Hematopoietic multipotent progenitor cell treated with erythropoietin and hydrocortisone succinate and interleukin-3 and kit ligand, for 4 days (in vitro differentiated cells): ENCODE data around the gene LPAR1.

Source experiments
- DNase-seq: peaks from one replicate; pipeline ENCODE4 v3.0.0-alpha.2; 2015

Gene LPAR1

GRCh38 chr9:111037356-111037707 is 938 bp downstream of the LPAR1 start:
- peak; percentile 39 for DNase-seq

DNA sequence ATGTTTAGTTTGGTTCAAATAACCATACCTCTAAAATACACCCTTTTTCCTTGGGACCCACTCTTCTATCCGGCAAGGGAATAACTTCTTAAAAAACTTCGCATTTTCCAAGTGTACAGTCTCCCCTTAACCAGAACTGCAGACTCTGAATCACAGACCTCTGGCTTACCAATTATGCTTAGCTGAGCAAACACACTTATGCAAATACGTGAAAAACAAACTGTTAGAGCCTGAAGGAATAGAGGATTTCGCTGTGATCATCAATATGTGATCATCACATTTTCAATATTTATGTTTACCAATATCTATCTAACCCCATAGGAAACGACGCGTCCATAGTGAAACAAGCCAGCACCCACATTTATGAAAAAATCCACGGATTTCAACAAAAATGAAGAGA is 1.3 kb downstream of the LPAR1 start:
- DNase-seq: no peak

DNA sequence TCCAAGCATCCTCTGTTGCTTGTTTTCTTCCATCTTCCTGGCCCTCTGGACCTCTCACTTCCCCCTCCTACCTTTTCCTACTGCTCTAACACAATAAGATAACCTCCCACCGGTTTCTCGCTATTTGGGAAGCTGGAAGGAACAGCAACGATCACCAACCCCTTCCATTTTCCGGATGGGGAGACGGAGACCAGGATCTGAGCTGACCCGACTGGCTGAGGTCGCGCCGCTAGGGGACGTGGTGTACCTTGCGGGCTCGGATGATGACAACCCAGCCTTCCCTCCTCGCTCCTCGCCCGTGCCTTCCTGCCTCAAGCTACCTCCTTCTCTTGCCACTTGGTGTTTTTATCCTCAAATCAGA is 1.9 kb downstream of the LPAR1 start:
- peak; percentile 24 for DNase-seq

DNA sequence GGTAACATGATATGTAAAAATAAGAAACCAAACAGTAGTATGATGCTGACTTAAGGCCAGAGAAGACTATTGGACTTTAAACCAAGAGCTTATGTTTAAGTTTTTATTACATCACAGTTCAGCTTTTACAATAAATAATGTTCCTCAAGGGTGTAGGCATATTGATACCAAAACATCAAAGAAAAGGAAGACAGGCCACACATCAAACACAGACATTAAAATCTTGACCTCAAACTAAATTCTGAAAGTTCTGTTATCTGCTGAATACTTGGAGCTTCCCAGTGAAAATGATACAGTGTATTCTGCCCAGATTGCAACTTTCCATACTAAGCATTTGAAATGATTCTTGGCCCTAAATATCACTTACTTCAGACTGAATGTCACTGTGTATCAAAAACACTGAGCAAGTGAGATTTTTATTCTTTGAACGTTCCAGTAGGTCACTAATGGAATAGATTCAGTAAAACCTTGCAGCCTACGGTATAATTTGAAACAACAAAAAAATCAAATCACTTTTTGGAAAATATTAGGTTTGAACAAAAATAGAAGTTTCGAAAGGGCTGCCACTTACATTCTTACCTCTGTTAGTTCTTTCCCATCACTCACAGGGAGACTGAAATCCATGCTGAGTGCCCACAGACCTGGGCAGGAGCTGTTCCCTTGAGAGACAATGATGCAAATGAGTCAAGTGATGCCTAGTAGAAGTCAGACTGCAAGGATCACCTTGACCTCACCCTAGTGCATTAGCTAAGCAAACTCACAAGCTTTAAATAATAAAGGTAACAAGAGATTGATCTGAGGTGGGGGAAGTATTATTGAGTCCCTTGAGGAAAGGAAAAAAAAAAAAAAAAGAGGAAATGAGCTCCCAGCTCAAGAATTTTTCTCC is 2.5 kb downstream of the LPAR1 start:
- DNase-seq: no peak

DNA sequence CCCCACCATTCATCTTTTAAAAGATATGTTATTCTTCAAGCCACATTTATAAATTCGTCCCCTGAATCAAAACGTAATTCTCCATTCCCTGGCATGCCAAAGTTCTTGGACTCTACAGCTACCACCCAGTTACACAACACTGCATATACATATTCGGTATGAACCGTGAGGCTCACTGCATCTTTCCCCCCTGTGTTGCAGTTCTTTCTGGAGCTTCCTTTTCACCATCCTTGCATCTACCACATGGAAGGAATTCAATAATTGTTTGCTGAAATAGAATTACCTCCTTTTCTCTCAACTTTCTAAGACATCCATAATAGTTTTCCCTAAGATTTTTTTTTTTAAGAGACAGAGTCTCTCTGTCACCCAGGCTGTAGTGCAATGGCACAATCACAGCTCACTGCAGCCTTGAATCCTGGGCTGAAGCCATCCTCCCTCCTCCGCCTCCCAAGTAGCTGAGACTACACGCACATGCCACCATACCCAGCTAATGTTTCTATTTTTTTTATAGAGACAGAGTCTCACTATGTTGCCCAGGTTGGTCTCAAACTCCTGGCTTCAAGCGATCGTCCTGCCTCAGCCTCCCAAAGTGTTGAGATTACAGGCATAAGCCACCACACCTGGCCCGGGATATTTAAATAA is 3.3 kb downstream of the LPAR1 start:
- DNase-seq: no peak

DNA sequence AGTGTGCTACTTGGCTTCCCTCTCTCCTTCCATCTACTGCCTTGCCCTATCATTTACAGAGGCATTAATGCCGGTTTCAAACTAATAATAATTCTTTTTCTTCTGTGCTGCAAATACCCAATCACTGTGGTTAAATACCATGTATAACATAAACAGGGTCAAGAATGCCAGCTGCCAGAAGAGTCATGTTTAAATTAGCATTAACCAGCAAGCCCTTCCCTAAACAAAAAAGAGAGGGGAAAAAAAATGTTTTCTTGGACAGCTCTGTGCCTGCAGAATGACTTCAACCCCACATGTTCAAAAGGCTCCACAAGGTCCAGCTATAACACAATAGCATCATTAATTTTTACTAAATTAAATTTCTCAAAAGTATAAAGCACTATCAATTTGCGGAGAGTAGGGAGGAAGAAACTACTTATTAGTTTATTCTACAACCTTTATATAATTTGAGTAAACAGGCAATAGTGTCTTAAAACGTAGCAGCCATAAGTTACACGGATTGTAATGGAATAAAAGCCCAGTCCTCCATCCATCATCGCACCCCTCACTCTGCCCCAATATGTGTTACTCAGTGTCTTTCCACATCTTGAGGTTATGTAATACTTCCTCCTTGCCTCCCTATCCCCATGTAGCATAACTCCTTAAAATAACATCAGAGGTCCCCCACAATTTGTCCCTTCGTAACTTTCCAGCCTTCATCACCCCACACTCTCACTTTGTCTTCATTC is 3.9 kb downstream of the LPAR1 start:
- DNase-seq: no peak

- DNase-seq: no peak
These were observed 7.8 kb downstream of the LPAR1 start for GRCh38 chr9:111030492-111030891.

- peak; percentile 74 for DNase-seq
These were observed 9.0 kb downstream of the LPAR1 start for GRCh38 chr9:111029260-111029659.

GRCh38 chr9:111027798-111028197 is 10.5 kb downstream of the LPAR1 start:
- no peak for DNase-seq

- DNase-seq: peak; percentile 25
These were observed 15.1 kb downstream of the LPAR1 start for GRCh38 chr9:111023128-111023527.

DNA sequence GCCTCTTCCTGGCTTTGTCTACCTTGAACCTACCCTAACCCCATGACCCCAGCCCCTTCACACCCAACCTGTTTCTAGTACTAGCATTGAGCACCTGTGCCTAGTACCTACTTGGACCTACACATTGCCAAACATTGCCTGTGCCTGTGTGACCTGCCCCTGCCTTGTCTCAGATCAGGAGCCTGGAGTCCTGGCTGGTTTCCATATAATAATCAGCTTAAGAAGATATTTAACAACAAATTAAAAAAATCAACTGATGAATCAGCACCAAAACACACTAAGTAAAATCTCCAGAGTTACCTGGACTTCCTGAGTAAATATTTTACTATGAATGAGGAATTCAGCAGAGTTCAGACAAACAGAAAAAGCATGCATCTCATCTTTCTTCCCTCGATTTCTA is 17.7 kb downstream of the LPAR1 start:
- no peak for DNase-seq

DNA sequence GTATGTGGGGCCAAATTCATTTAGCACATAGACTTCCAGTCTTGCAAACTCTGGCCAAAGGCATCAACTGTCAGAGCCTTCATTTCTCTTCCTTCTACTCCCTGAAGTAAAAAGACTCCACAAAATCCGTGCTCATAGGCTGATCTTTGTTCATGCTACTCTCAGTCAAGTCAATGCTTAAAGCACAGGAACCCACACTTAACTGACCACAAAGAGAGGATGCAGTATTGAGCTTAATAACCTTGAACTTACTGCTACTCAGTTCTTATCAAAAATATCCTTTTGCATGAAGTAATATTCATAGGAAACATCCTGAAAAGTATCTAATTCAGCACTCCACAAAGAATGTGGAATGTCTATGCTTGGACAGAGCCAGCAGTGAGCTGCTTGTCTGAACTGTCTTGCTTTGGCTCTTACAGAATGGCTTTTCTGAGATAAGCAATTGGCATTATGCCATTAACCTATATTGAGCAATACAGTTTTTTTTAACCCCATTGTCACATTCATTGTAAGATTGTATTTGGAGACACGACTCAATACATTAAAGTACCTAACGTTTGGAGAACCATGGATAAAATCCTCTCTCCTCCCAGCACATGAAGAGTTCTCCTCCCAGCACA is 21.7 kb downstream of the LPAR1 start:
- DNase-seq: peak; percentile 85

DNA sequence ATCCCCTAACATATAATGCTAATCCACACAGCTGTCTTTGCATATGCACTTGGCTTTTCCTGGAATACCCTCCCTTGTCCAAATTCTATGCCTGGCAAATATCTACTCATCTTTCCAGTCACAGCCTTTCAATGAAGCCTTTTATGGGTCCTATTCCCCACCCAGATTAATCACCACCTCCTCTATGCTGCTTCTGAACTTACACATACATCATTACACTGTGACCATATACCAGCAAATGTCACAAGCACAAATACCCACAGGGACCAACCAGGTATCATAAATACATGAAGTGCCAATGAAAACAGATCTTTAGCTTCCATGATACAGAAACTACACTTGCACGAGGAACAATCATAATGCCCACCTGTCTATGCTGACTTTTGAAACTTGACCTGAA is 22.3 kb downstream of the LPAR1 start:
- DNase-seq: no peak

GRCh38 chr9:111013707-111014106 is 24.6 kb downstream of the LPAR1 start:
- no peak for DNase-seq

- DNase-seq: no peak
These were observed 25.0 kb downstream of the LPAR1 start for GRCh38 chr9:111013250-111013649.

GRCh38 chr9:111008158-111009075 is 29.9 kb downstream of the LPAR1 start:
- no peak for DNase-seq

DNA sequence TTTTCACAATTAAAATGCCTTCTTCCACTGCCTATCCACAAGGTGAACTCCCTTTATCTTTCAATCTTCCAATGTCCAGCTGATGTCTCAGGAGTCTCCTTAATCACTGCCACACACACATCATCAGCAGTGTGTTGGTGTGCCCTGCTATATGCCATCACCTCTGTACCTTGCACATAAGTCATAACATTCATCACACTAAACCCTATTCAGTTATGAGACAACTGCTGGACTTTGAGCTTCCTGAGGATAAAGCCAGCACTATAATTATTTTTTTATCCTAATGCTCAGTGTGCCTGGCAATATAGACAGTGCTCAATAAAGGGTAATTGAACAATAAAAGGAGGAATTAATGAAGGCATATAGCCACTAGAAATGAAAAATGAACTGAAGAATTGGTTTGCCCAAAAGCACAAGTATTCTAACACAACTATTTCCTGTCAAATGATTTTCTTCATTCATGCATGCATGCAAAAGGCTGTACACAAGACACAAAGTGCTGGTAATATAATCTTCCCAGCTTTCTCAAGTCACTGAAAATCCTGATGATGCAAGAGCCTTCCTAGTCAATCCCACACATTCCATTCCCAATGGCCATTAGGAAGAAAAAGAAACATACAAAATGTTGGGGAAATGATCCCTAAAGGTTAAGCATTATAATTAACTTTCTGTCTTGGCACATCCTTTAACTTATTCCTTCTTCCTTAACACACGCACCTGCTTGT is 32.4 kb downstream of the LPAR1 start:
- no peak for DNase-seq

DNA sequence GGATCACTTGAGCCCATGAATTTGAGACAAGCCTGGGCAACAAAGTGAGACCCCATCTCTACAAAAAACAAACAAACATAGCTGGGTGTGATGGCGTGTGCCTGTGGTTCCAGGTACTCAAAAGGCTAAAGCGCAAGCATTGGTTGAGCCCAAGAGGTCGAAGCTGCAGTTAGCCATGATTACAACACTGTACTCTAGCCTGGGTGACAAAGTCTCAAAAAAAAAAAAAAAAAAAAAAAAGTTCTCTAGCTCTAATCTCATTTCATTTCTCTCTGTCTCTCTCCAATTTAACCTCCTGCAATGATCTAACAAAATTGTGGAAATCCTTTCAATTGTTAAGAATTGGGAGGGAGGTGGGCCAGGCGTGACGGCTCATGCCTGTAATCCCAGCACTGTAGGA is 33.3 kb downstream of the LPAR1 start:
- no peak for DNase-seq

DNA sequence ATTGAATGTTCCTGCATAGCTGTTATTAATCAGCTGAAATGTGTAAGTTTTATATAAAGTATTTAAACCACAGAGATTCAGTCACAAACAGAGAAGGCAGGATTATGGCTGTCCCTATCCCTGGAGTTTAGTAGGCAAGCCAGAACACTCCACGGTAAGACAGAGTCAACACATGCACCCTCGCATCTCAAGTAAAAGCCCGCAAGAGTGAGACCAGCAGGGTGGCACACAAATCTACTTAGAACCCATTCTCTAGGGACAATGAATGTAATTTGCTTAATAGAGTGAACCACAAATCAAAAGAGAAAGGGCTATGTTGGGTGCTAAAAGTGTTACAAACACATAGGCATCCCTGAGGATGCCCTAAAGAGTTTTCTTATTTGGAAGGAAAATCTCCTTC is 35.1 kb downstream of the LPAR1 start:
- DNase-seq: no peak

GRCh38 chr9:111001526-111001925 is 36.7 kb downstream of the LPAR1 start:
- DNase-seq: peak; percentile 66

DNA sequence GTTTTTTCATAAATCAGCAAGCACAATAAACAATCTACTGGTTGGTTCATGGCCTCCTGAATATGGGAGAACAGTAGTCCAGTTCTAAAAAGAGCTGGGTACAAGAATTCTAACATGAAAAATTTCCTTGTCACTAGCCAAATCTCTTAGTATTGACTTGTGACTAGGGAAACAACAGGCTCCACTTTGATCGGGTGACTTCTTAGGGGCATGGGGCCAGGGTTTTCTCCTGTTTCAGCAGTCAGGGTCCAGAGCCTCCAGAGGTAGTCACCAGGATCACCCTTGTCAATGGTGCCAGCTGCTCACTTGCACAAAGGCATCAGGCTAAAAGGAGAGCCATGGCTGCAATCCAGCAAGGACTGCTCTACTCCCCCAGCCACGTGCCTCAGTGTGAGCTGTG is 38.1 kb downstream of the LPAR1 start:
- DNase-seq: no peak

DNA sequence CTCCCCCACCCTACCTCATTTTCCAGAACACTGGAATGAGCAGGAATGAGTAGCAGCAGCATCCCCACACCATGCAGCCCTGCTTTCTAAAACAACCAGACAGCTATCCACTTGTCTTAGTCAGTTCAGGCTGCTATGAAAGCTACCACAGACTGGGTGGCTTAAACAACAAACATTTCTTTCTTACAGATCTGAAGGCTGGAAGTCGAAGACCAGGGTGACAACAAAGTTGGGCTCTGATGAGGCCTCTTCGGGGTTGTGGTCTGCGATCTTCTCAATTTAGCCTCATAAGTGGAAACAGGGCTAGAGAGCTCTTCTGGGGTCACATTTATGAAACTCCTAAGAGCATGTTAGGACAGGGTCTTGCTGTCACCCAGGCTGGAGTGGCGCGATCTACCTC is 38.9 kb downstream of the LPAR1 start:
- DNase-seq: no peak
